ENCODE measurements around the gene F9. TPM values are rescaled to one million over a fixed set of nuclear protein-coding genes. Genes with fewer than 3 reads are reported as not detected.
A peak's percentile ranks its signal among the peaks of the same experiment; 100 is the strongest.

The F9 gene
- total and polyA plus RNA-seq, 5 donors = not detected

DNA sequence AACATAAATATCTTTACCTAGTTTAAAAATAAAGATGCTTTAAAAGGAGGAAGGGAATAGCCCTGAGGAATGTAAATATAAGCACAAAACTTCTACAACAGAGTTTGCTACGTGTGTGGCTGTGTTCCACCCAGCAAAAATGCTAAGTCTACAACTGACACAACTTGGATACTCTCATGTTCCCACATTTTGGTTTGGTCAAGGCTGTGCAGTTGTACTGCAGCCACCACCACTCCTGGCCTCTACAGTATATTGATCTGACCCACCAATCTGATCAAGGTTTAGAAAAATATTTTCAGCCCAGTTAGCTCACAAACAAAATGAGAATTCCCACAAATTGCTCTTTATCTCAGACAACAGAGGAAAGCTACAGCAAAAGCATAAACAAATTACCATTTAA lies 12.1 kb downstream of the F9 start:
- WGBS = 81% methylated on average over 1 of the region's 1 CpG
- Histone ChIP-seq H3K27ac (ENCODE audit: low read length) (no peak overlapping the region), H3K27me3 (ENCODE audit: control insufficient read depth, insufficient read depth) (no peaks in the 10 kb centered on the region), H3K9me3 (ENCODE audit: control insufficient read depth, low read length) (no peaks in the 10 kb centered on the region), H3K4me1 (ENCODE audit: control insufficient read depth, insufficient read depth, low read length) (no peaks in the 10 kb centered on the region), H3K4me3 (ENCODE audit: low read length) (no peak overlapping the region)
- intact Hi-C loops (cut with DNase I) = no loop called here
- ATAC-seq = no peak
- DNase-seq = no peak

- Histone ChIP-seq H3K27me3 (ENCODE audit: control insufficient read depth, insufficient read depth) (no peaks in the 10 kb centered on the region), H3K9me3 (ENCODE audit: control insufficient read depth, low read length) (no peaks in the 10 kb centered on the region), H3K27ac (ENCODE audit: low read length) (no peak overlapping the region), H3K4me1 (ENCODE audit: control insufficient read depth, insufficient read depth, low read length) (no peaks in the 10 kb centered on the region), H3K4me3 (ENCODE audit: low read length) (no peak overlapping the region)
- intact Hi-C loops (cut with DNase I) = no loop called here
- 87% methylated on average over 4 of the region's 4 CpGs for WGBS
- DNase-seq (no peak), ATAC-seq (no peak)
These were observed 13.4 kb downstream of the F9 start for GRCh38 chrX:139543920-139544319.

DNA sequence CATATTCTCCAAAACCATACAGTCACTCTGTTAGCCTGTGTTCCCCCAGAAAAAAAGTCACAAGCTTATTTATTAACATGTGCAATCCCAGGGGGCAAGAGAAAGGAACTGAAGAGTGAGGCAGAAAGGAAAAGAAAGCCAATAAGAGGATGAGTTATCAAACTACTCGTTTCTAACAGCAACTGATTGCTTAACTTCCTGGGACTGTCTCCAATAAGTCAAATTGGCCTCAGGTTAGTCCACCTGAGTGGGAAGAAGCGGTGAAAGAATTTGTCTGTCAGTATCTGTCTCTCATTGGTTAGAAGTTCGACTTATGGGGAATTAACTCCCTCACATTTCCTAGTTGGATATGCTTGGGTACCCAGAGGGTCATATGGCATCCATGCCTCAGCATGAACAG lies 14.1 kb downstream of the F9 start:
- no peak for DNase-seq
- Histone ChIP-seq H3K27ac (ENCODE audit: low read length) (no peak overlapping the region), H3K4me3 (ENCODE audit: low read length) (no peak overlapping the region), H3K27me3 (ENCODE audit: control insufficient read depth, insufficient read depth) (no peaks in the 10 kb centered on the region), H3K4me1 (ENCODE audit: control insufficient read depth, insufficient read depth, low read length) (no peaks in the 10 kb centered on the region), H3K9me3 (ENCODE audit: control insufficient read depth, low read length) (no peaks in the 10 kb centered on the region)
- ATAC-seq = no peak
- intact Hi-C loops (cut with DNase I) = no loop called here
- WGBS = 62% methylated on average over 3 of the region's 3 CpGs

GRCh38 chrX:139554376-139554775 lies 23.8 kb downstream of the F9 start:
- no peak overlapping the region for H3K27ac ChIP-seq (ENCODE audit: low read length)
- DNase-seq (no peak), ATAC-seq (no peak)
- H3K4me3 ChIP-seq (ENCODE audit: low read length) = no peak overlapping the region
- no peaks in the 10 kb centered on the region for H3K9me3 ChIP-seq (ENCODE audit: control insufficient read depth, low read length)
- intact Hi-C loops (cut with DNase I) = no loop called here
- H3K4me1 ChIP-seq (ENCODE audit: control insufficient read depth, insufficient read depth, low read length) = no peaks in the 10 kb centered on the region
- no peaks in the 10 kb centered on the region for H3K27me3 ChIP-seq (ENCODE audit: control insufficient read depth, insufficient read depth)

DNA sequence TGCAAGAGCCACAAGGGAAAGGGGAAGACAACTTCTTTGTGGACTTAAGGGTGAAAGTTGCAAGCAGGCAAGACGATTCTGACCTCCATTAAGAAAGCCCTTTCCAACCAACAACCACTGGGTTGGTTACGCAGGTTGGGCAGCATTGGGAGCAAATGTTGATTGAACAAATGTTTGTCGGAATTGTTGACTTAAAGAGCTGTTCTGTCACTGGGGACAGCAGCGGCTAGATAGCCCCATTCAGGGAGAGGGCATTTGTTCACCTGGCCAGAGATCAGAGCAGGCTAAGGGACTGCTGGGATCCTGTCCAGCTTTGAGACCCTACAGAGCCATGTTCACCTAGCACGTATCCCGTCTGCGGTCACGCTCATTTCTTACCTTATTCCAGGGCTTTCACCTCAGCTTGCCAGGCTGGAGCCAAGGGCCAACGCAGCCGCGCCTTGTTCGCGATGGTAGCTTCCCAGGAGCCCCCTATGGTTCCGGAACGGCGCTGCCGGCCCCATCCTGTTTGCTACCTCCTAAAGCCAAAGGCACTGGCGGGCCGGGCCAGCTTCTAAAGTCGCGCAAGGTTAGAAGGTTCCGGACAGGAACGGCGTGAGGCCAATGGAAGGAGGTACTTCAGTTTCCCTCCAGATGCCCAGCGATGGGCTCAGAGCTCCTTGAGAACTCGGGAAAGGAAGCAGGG lies 24.6 kb downstream of the F9 start:
- H3K27me3 ChIP-seq (ENCODE audit: control insufficient read depth, insufficient read depth) = no peaks in the 10 kb centered on the region
- ATAC-seq (no peak), DNase-seq (peak in 1 of 3 donors; percentile 47)
- no peak overlapping the region for H3K4me3 ChIP-seq (ENCODE audit: low read length)
- intact Hi-C loops (cut with DNase I) = no loop called here
- 68% methylated on average over 26 of the region's 26 CpGs for WGBS
- no peaks in the 10 kb centered on the region for H3K4me1 ChIP-seq (ENCODE audit: control insufficient read depth, insufficient read depth, low read length)
- no peaks in the 10 kb centered on the region for H3K9me3 ChIP-seq (ENCODE audit: control insufficient read depth, low read length)
- H3K27ac ChIP-seq (ENCODE audit: low read length) = no peak overlapping the region

GRCh38 chrX:139559383-139560042 lies 29.0 kb downstream of the F9 start:
- Histone ChIP-seq H3K4me3 (ENCODE audit: low read length) (no peak overlapping the region), H3K9me3 (ENCODE audit: control insufficient read depth, low read length) (no peaks in the 10 kb centered on the region), H3K27ac (ENCODE audit: low read length) (no peak overlapping the region), H3K27me3 (ENCODE audit: control insufficient read depth, insufficient read depth) (no peaks in the 10 kb centered on the region), H3K4me1 (ENCODE audit: control insufficient read depth, insufficient read depth, low read length) (no peaks in the 10 kb centered on the region)
- ATAC-seq = peak in 1 of 2 donors; percentile 54
- intact Hi-C loops (cut with DNase I) = loop anchor here in 1 of 4 donors (10.0 kb wide), 1 partner anchor 785 kb away; no protein-coding TSS in a partner anchor
- 27% methylated on average over 9 of the region's 9 CpGs for WGBS
- DNase-seq = no peak

DNA sequence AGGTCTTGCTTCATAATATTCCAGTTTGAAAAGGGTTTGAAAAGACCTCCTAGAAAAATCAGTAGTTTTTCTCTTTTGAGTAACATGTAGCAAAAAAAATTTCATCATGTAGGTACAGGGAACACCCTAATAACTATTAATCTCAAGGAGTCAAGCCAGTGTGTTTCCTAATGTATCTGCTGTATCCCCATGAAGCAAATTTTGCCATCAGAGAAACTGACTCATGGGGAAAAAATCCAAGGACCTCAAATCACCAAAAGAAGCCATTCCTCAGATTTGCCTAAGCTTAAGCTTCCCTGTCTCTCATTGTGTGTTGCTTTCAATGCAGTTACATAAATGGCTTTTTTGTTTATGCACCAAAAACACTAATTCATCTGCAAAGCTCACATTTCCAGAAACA lies 29.7 kb downstream of the F9 start:
- no peak for DNase-seq
- H3K9me3 ChIP-seq (ENCODE audit: control insufficient read depth, low read length) = no peaks in the 10 kb centered on the region
- H3K27ac ChIP-seq (ENCODE audit: low read length) = no peak overlapping the region
- intact Hi-C loops (cut with DNase I) = loop anchor here in 1 of 4 donors (10.0 kb wide), 1 partner anchor 785 kb away; no protein-coding TSS in a partner anchor
- no peak overlapping the region for H3K4me3 ChIP-seq (ENCODE audit: low read length)
- ATAC-seq = no peak
- H3K27me3 ChIP-seq (ENCODE audit: control insufficient read depth, insufficient read depth) = no peaks in the 10 kb centered on the region
- H3K4me1 ChIP-seq (ENCODE audit: control insufficient read depth, insufficient read depth, low read length) = no peaks in the 10 kb centered on the region

DNA sequence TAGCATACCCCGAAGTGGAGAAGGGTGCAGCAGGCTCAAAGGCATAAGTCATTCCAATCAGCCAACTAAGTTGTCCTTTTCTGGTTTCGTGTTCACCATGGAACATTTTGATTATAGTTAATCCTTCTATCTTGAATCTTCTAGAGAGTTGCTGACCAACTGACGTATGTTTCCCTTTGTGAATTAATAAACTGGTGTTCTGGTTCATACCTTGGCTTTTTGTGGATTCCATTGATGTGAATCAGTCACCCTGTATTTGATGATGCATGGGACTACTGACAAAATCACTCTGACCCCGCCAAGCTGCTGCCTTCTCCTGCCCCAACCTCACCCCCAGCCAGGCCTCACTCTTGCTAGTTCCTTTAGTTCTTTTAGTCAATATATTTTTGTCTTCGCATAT lies 32.7 kb downstream of the F9 start:
- intact Hi-C loops (cut with DNase I) = loop anchor here in 1 of 4 donors (10.0 kb wide), 1 partner anchor 788 kb away; no protein-coding TSS in a partner anchor
- no peaks in the 10 kb centered on the region for H3K27me3 ChIP-seq (ENCODE audit: control insufficient read depth, insufficient read depth)
- H3K27ac ChIP-seq (ENCODE audit: low read length) = no peak overlapping the region
- no peak for DNase-seq
- no peaks in the 10 kb centered on the region for H3K9me3 ChIP-seq (ENCODE audit: control insufficient read depth, low read length)
- H3K4me3 ChIP-seq (ENCODE audit: low read length) = no peak overlapping the region
- 86% methylated on average over 5 of the region's 5 CpGs for WGBS
- no peaks in the 10 kb centered on the region for H3K4me1 ChIP-seq (ENCODE audit: control insufficient read depth, insufficient read depth, low read length)
- ATAC-seq = no peak

- DNase-seq (no peak), ATAC-seq (no peak)
- Histone ChIP-seq H3K4me3 (ENCODE audit: low read length) (no peak overlapping the region), H3K27me3 (ENCODE audit: control insufficient read depth, insufficient read depth) (no peaks in the 10 kb centered on the region), H3K27ac (ENCODE audit: low read length) (no peak overlapping the region), H3K9me3 (ENCODE audit: control insufficient read depth, low read length) (no peaks in the 10 kb centered on the region), H3K4me1 (ENCODE audit: control insufficient read depth, insufficient read depth, low read length) (no peaks in the 10 kb centered on the region)
- intact Hi-C loops (cut with DNase I) = loop anchor here in 1 of 4 donors (10.0 kb wide), 1 partner anchor 792 kb away; no protein-coding TSS in a partner anchor
- 88% methylated on average over 1 of the region's 1 CpG for WGBS
These were observed 36.4 kb downstream of the F9 start for GRCh38 chrX:139566981-139567380.

DNA sequence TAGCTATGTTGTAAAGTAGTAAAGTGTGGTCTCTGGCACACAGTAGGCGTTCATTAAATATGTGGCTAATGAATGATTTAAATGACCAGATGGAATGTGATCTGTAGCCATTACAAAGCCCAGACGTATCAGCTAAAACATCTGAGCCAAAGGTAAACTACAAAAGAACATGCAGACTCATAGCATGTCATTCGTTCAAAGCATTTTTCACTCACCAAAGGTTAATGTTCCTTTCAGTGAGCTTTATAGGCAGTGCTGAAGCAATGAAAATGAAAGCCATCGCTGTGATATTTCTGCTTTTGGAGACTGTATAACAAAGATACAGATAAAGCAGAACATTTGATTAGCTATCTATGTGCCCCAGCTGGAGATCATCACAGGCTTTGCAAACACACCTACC lies 50.5 kb downstream of the F9 start:
- H3K27me3 ChIP-seq (ENCODE audit: control insufficient read depth, insufficient read depth) = no peaks in the 10 kb centered on the region
- no peak overlapping the region for H3K4me3 ChIP-seq (ENCODE audit: low read length)
- no peaks in the 10 kb centered on the region for H3K4me1 ChIP-seq (ENCODE audit: control insufficient read depth, insufficient read depth, low read length)
- DNase-seq (no peak), ATAC-seq (no peak)
- no peak overlapping the region for H3K27ac ChIP-seq (ENCODE audit: low read length)
- H3K9me3 ChIP-seq (ENCODE audit: control insufficient read depth, low read length) = no peaks in the 10 kb centered on the region
- intact Hi-C loops (cut with DNase I) = no loop called here
- 52% methylated on average over 4 of the region's 4 CpGs for WGBS

DNA sequence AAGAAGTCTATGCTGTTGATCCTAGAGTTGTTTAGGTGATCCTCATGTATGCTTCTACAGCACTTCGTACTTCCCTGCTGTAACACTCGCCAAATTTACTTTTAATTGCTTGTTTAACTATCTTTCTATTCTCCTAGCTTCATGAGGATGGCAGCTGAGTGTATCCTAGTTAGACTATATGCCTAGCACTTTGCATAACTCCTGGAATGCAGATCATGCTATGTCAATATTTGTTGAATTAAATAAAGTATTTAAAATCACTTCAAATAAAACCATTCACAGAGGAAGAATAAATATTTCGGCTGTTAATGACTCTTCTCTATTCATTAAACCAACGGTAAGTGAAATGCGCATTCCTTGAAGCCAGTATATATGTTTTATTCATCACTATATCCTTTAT lies 55.1 kb downstream of the F9 start:
- H3K4me3 ChIP-seq (ENCODE audit: low read length) = no peak overlapping the region
- H3K27me3 ChIP-seq (ENCODE audit: control insufficient read depth, insufficient read depth) = no peaks in the 10 kb centered on the region
- no peaks in the 10 kb centered on the region for H3K9me3 ChIP-seq (ENCODE audit: control insufficient read depth, low read length)
- ATAC-seq (no peak), DNase-seq (no peak)
- intact Hi-C loops (cut with DNase I) = no loop called here
- no peak overlapping the region for H3K27ac ChIP-seq (ENCODE audit: low read length)
- 82% methylated on average over 5 of the region's 5 CpGs for WGBS
- H3K4me1 ChIP-seq (ENCODE audit: control insufficient read depth, insufficient read depth, low read length) = no peaks in the 10 kb centered on the region

Data from right cardiac atrium (tissue), 5 donors.